Stimulated activated CD8-positive, alpha-beta memory T cell treated with anti-CD3 and anti-CD28 coated beads, Interleukin-15, amount 100 ng/mL, for 48 hours (primary cell): ENCODE data around the gene SAA4.
"Not testable (repeated sequence)": the region's sequence is repeated elsewhere in the genome, so short reads cannot be mapped to it uniquely, and the experiment has no call there.

Experiments
- DNase-seq, 2 donors: peaks; one replicate each; pipeline ENCODE4 v3.0.0-alpha.2; 2020; ENCODE audit warnings: low read depth in 2 of 2

Gene SAA4

DNA sequence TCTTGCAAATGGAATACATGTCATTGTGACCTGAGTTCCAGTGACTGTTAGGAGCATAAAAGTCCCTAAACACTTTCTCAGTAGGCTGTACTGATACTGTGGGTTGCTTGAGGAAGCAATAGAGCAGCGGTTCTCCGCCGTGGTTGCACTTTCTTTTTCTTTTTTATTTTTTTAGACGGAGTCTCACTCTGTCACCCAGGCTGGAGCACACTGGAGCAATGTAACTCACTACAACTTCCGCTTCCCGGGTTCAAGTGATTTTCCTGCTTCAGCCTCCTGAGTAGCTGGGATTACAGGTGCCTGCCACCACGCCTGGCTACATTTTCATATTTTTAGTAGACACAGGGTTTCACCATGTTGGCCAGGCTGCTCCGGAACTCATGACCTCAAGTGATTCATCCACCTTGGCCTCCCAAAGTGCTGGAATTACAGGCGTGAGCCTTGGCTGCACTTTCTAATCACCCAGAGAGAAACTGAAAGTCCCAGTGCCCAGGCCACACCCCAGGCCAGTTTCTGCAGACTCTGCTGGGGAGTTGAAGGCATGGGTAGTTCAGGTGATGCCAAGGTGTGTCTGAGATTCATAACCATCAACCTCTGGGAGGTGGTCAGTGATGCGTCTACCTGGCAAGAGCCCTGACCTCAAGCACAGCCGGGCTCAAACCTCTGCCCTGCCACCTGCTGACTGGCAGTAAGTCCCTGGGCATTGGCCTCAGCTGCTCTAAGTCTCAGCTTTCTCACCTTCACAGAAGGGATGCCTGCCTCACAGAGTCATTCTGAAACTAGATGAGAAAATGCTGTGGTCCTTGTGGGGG lies 10.0 kb upstream of the SAA4 start:
- DNase-seq: peak; percentile 7 to 9

DNA sequence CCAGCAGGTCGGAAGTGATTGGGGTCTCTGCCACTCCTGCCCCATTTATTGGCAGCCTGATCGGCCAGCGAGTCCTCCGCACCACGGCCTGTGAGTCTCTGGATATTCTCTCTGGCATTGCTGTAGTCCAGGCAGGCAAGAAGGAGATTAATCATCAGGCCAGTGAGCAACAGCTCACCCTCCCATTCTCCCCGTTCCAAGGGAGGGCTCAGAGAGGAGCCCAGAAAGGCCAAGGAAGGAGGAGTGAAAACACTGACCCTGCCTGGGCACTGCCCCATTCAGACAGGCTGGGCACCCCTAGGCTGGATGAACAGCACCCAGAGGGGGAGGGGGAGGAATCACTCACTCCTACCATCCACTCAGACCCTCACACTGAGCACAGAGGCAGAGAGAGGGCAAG lies 8.8 kb upstream of the SAA4 start:
- DNase-seq: no peak

DNA sequence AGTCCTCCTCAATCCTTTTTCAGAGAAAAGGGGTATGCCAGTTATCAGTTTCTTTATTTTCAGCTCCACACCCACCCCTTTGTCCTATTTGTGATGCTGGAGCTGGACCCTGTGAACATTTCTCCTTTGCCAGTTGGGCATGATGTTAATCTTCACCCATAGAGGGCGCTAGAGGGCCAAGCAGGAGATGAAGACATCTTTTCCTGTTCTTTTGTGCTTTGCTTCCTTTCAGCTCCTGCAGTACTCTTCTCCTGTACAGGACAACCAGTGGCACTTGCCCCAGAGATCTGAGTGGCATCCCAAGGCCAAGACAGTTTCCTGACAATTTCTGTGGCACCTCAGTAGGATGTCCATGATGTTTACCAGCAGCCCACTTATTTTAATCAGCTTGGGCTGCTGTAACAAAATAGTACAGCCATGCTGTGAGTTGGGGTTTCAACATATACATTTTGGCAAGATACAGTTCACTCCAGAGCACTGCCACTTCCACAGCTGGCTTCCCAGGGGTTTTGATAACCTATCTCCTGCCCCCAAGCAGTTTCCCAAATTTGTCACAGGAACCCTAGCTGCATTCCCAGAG lies 7.3 kb upstream of the SAA4 start:
- DNase-seq: peak; percentile 17 to 19

DNA sequence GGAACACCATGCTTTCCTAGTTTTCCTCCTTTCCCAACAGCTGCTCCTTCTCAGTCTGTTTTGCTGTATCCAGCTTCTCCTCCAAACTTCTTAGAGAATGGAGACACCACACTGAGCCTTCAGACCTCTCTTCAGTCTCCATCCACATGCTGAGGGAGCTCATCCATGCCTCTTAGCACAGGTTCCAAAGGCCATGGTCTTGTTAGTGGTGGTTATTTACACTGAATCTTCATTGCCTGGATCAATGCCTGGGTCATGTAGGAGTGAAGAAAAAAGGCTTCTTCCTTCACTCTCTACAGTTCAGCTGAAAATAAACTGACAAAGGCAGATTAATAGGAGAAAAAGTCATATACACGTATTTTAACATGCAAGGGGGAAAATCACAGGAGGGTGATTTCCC lies 3.1 kb upstream of the SAA4 start:
- no peak for DNase-seq

DNA sequence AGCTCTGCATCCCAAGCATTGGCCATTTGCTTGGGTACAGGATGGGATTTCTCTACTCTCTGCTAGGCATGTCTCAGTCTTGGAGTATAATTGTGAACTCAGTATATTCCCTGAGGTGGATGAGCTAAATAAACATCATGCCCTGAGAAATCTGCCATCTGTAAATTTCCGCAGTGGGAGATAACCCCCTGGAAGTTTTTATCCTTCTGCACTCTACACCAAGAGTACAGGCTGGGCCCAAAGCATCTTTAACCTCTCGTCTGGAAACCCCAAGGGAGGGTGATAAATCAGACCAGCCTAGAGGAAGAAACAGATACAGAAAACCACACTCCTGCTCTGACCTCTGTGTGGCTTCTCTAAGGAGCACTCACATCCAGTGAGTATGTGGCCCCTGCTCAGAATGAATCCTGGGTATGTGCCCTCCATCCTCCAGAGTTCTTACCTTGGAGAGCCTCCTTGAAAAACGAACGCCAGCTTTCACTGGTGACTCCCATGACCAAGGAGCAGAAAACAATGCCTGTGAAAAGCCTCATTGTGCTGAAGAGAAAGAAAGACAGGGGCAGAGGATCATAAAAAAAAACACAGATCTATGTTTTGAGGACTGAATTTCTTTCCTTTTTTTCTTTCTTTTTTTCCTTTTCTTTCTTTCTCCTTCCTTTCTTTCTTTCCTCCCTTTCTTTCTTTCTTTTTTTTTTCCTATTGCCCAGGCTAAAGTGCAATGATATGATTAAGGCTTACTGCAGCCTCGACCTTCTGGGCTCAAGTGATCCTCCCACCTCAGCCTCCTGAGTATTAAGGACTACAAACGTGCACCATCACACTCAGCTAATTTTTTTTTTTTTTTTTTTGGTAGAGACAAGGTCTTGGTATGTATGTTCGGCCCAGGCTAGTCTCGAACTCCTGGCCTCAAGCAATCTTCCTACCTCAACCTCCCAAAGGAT lies 938 bp downstream of the SAA4 start:
- DNase-seq: no peak

DNA sequence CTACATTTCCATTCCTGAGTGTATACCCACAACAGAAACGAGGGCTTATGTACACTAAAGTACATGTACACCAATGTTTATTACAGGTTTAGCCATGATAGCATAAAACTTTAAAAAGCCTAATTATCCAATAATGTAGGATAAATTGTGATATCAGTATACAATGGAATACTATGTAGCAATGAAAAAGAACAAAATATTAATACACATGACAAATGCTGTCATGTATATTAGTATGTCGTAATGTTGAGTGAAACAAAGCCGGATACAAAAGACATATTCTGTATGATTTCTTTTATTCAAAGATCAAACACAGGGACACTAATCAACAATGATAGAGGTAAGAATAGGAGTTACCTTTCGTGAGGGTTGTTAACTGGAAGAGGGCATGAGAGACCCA lies 2.7 kb downstream of the SAA4 start:
- no peak for DNase-seq

DNA sequence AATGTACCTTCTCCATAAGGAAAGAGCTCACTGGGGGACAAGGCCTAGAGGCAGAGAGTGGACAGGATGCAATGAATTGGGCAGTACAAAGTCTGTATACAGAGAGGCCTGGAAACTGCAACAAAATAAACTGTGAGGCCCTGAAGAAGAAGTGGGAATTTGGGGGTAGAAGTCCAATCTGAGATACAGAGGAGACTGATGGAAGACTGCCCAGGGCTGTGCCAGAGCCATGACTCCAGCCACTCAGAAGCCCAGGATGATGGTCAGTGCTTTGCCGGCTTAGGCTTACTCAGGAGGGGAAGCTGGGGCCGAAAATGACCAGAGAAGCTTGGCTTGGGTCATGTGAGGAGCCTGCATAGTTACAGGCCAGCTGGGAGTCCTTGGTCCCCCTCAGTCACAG lies 5.7 kb downstream of the SAA4 start:
- no peak for DNase-seq

DNA sequence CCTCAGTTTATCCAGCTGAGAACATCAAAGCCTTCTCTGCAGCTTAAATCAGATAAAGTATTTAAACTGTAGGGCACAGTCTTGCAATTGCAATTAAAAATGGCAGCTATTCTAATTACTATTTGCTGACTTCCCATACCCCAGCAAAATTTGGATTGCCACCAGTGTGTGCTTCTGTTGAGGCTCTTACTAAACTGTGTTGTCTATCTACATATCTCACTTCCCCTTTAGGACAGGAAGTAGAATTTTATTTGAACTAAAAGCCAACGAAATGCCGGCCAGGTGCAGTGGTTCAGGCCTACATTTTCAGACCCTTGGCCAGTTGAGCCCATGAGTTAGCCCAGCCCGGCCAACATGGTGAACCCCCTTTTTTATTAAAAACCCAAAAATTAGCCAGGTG lies 7.1 kb downstream of the SAA4 start:
- DNase-seq: no peak

DNA sequence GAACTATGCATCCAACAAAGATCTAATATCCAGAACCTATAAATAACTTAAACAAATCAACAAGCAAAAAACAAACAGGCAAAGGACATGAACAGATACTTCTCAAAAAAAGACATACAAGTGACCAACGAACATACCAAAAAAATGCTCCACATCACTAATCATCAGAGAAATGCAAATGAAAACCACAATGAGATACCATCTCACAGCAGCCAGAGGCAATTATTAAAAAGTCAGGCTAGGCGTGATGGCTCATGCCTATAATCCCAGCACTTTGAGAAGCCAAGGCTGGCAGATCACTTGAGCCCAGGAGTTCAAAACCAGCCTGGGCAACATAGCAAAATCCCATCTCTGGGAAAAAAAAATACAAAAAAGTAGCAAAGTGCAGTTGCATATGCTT lies 10.7 kb downstream of the SAA4 start:
- DNase-seq: no peak

DNA sequence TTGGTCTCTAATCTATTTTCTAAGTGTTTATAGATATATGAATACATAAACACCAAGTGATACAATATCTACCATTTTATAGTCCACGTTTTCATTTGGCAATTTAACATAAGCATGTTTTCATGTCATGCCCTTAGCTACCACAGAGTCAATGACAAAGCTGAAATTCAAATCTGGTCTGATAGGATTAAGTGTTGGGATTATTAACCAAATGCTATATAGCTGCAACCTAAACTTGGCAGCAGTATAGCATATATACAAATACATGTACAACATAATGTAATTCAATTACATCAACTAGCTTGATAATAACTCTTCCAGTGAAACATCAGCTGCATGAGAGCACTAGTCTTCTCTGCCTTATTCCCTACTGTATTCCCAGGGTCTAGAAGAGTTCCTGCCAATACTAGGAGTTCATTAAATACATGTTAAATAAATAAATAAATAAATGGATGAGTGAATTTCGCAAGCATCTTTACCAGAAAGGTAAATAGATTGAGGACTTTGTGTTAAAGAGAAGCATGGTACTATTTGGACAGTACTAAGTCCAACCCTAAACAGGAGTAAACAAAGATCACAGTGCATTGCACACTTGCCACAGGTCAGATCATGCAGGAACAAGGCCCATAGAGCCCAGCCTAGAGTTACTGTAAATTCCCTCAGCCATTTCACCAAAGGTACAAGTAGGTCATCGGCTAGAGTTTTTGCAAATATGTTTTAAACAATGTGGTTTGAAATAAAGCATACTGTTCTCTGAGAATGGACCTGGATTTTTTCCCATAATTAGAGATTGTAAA lies 12.8 kb downstream of the SAA4 start:
- no peak for DNase-seq

DNA sequence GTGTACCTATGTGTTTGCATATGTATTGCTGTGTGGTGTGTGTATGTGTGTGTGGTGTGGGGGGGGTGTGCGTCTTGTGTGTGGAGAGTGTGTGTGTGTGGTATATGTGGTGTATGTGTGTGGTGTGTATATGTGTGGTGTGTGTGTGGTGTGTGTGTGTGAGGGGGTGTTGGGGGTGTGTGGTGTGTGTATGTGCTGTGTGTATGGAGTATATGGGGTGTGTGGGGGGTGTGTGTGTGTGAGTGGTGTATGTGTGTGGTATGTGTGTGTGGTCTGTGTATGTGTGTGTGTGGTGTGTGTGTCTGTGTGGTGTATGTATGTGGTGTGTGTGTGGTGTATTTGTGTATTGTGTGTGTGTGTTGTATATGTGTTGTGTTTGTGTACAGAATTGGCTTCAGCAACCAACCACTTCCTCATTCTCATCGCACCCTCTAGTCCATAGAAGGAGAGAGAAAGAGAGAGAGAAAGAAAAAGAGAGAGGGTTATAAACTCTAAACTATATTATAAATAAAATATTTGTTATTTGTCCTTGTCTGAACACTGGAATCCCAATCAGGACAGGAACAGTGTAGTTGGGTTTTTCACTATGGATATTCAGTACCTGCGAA lies 13.7 kb downstream of the SAA4 start:
- DNase-seq: no peak

DNA sequence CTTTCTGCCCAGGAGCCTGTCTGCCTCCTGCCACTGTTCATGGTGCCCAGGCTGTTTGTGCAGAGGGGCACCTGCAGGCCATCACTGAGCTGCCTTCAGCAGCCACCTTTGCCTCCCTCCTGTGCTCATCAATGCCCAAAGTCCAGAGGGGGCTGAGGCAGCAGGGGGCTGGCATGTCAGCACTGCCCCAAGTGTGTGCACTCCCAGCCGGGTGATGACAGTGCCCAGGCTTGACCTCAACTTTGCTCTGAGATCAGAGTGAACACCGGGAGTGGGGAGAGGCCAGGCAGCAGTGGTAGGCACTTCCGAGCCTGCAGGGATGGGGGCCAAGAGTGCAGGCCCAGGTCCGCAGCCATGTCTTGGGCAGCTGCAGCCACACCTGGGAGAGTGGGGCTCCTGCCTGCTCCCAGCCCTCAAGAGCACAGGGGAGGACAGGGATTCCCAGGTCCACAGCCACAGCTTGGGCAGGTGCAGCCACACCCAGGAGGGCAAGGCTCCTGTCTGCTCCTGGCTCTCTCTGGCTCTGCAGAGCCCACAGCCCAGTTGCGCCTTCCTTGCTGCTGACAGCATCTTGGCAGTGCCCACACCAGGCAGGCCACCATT lies 15.2 kb downstream of the SAA4 start:
- DNase-seq: no peak

DNA sequence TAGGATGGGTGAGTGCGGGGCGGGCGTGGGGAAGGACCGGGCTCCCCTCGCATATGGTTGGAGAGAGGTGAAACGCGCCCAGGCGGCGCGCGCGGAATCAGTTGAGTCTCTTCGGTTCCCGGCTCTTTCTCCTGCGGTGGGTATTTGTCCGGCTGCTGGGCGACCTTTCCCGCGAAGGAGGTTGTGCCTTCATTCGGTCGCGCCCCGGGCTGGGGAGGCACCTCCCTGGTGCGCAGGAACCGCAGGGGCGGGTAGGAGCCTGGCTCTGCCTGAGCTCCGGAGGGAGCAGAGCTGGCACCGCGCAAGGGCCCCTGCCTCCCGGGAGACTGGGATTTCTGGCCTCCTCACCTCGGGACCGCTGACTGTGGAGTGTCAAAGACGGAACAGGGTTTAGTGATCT lies 27.5 kb downstream of the SAA4 start:
- DNase-seq: no peak

DNA sequence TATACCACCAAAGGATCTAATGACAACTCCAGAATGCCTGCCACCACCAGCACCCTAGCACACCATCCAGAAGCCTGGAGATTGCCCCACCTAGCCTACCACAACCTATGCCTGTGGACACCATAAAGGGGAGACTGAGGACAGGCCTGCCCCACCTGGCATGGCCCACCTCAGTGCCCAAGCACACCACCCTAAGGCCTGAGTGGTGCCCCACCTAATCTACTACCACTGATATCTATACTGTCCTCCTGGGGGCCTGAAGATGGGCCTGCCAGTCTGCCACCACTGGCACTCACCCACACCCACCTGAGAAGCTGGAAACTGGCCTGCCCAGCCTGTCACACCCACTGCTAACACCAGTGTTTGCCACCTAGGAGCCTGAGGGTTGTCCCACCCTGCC lies 31.8 kb downstream of the SAA4 start:
- DNase-seq: no peak

DNA sequence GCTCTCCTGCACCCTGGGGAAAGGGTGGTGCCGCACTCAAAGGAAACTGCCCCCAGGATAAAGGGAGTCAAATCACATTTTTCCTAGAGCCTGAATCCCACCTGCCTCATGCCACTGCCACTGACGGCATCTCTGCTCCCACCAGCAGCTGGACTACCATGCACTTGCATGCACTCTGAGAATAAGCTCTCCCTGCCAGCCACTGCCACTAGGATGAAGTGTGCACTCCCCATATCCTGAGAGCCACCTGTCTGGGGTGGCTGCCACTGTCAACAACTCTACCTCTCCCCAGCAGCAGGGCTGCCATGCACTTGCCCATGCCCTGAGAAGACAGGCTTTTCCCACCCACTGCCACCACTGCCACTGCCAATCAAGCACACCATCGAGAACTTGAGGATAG lies 32.4 kb downstream of the SAA4 start:
- no peak for DNase-seq

DNA sequence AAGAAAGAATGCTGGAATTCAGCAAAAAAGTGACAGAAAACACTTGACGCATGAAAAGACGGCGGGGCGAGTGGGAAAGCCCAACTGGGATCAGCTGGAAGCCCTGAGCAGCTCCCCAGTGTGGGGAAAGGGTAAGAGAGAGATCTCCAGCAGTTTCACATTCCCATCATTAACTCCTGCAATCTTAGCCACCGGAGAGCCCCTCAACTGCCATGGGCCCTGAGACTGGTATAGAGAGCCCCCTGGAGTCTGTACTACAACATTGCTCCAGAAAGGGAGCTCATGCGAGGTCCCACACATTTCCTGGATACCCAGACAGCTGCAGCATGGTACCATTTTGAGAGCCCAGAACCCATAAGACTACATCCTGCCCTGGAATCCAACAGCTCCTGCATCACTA lies 32.9 kb downstream of the SAA4 start:
- no peak for DNase-seq

DNA sequence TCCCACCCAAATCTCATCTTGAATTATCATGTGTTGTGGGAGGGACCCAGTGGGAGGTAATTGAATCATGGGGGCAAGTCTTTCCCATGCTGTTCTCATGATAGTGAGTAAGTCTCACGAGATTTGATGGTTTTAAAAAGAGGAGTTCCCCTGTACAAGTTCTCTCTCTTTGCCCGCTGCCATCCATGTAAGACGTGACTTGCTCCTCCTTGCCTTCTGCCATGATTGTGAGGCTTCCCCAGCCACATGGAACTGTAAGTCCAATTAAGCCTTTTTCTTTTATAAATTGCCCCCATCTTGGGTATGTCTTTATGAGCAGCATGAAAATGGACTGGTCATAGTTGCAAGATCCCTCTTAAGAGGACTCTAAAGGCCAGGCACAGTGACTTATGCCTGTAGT lies 38.9 kb downstream of the SAA4 start:
- not testable (repeated sequence) for DNase-seq

DNA sequence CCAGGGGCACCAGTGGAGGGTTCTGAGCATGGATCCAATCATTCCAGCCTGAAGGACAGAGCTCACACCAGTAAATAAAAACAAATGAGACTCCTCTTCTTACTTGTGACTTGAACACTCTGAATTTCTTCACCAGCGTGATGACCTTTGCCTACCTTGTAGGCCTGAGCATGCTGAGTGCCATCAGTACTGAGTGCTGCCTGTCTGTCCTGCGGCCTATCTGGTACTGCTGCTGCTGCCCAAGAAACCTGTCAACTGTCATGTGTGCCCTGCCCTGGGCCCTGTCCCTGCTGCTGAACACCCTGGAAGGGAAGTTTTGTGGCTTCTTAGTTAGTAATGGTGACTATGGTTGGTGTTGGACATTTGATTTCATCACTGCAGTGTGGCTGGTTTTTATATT lies 40.1 kb downstream of the SAA4 start:
- no peak for DNase-seq

DNA sequence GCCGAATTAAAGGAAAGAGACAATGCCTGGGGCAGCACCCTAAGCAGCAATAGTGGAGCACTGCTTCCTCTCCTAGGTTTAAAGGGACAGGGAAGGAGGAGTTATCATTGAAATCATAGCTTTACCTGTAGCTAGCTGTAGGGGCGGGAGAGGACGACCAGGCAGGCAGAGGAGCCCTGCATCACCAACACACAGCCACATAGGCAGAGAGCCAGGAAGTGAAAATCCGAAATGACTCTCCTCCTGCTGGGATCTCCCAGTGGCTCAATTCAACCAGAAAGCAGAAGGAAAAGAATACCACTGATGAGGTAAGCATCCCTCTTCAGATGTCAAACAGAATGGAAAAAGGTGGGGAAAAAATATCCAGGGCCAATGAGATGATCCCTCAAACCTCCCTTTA lies 43.6 kb downstream of the SAA4 start:
- no peak for DNase-seq

DNA sequence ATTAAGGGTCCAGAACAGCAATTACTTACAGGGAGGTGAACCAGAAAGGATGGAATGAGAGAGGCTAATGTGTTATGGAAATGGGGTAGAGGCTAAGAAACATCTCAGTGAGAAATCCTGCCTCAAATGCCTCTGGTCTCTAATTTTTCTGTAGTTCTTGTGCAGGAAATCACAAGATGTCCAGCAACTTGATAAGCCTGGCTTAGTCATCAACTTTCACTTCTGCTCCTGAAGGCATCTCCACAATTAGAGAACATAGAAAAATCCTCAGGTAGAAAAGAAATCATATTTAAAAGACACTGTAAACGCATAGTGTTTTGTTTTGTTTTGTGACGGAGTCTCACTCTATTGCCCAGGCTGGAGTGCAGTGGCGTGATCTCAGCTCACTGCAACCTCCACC lies 45.2 kb downstream of the SAA4 start:
- DNase-seq: no peak
